Endodermal cell (in vitro differentiated cells): ENCODE measurements around the gene FMNL3. TPM values are rescaled to one million over a fixed set of nuclear protein-coding genes. Genes with fewer than 3 reads are reported as not detected.

Experiments used
- DNase-seq: peaks from one replicate; pipeline ENCODE4 v3.0.0-alpha.2; 2017
- H3K27ac ChIP-seq: 2 replicates; pipeline ENCODE4 v1.5.1; 2013; ENCODE audit warnings: mild to moderate bottlenecking, low read depth, low read length, moderate library complexity
- H3K27me3 ChIP-seq: 2 replicates; pipeline ENCODE4 v1.6.1; 2013; ENCODE audit warnings: mild to moderate bottlenecking, low read length, moderate library complexity; ENCODE audit not compliant: insufficient read depth, control insufficient read depth, poor library complexity, severe bottlenecking
- H3K36me3 ChIP-seq: 2 replicates; pipeline ENCODE4 v1.7.0; 2013; ENCODE audit warnings: mild to moderate bottlenecking, low read length, moderate library complexity; ENCODE audit not compliant: control insufficient read depth, insufficient read depth
- H3K4me1 ChIP-seq: one replicate; pipeline ENCODE4 v1.7.0; 2013; ENCODE audit warnings: low read length; ENCODE audit not compliant: control insufficient read depth, insufficient read depth
- H3K4me3 ChIP-seq: 2 replicates; pipeline ENCODE4 v1.5.1; 2013; ENCODE audit warnings: mild to moderate bottlenecking, low read length, moderate library complexity
- H3K9ac ChIP-seq: 2 replicates; pipeline ENCODE4 v1.6.1; 2013; ENCODE audit warnings: mild to moderate bottlenecking, low read length, moderate library complexity; ENCODE audit not compliant: poor library complexity, severe bottlenecking; ENCODE audit errors: extremely low read depth
- H3K9me3 ChIP-seq: 2 replicates; pipeline ENCODE4 v1.6.1; 2013; ENCODE audit warnings: mild to moderate bottlenecking, low read length, moderate library complexity; ENCODE audit not compliant: control insufficient read depth
- H3K27ac Mint-ChIP-seq: 2 replicates; pipeline ENCODE4 v1.8.0; 2020; ENCODE audit warnings: mixed read lengths
- H3K27me3 Mint-ChIP-seq: 2 replicates; pipeline ENCODE4 v1.8.0; 2021; ENCODE audit warnings: mild to moderate bottlenecking, mixed read lengths; ENCODE audit not compliant: insufficient read depth
- H3K36me3 Mint-ChIP-seq: 2 replicates; pipeline ENCODE4 v1.8.0; 2020; ENCODE audit warnings: low read depth, mixed read lengths
- H3K4me1 Mint-ChIP-seq: 2 replicates; pipeline ENCODE4 v1.8.0; 2020; ENCODE audit warnings: mixed read lengths
- H3K4me3 Mint-ChIP-seq: 2 replicates; pipeline ENCODE4 v1.8.0; 2020; ENCODE audit warnings: mild to moderate bottlenecking, moderate library complexity, mixed read lengths
- H3K9me3 Mint-ChIP-seq: 2 replicates; pipeline ENCODE4 v1.8.0; 2020; ENCODE audit warnings: mild to moderate bottlenecking, mixed read lengths
- CTCF ChIP-seq: fragments of 200-600 bp; sonication (generic); conservative IDR thresholded peaks from 2 replicates; pipeline ENCODE4 v1.5.0; 2021; ENCODE audit warnings: antibody characterized with exemption, mild to moderate bottlenecking
- WGBS, 2 experiments: methylation state at CpG; one replicate each; pipeline versions ENCODE4 v1.1.5 to v1.1.7; 2013; ENCODE audit warnings: missing lambda C conversion rate in 2 of 2, mixed read lengths in 1 of 2; ENCODE audit not compliant: insufficient coverage in 1 of 2, insufficient read length in 1 of 2; 5-methylcytosine and 5-hydroxymethylcytosine counted together
- total RNA-seq, 2 donors: library from RNA; stranded (reverse); fragmentation: NEBNext Ultra II Directional in 1 of 2; extraction: Animal tissue kit (Norgen Biotek cat#: 25700) in 1 of 2; gene quantifications; 2 replicates in 1 of 2; 3 replicates in 1 of 2; pipeline ENCODE4 v1.2.1, GENCODE V29; 2021

The FMNL3 gene
- total RNA-seq, 2 donors from 2014 or later, result 22.4 to 23.5 TPM

- no peak for TF ChIP-seq CTCF
- no peak overlapping the region for H3K4me3 Mint-ChIP-seq
- H3K36me3 Mint-ChIP-seq, result peaks cover 2% of the 10 kb centered on the region
- H3K9me3 ChIP-seq, result no peaks in the 10 kb centered on the region
- peaks cover 13% of the 10 kb centered on the region for H3K4me1 ChIP-seq
- DNase-seq, result no peak
- no peaks in the 10 kb centered on the region for H3K27me3 ChIP-seq
- no peak overlapping the region for H3K4me3 ChIP-seq
- H3K27ac ChIP-seq, result no peak overlapping the region
- WGBS, 2 experiments, result 89 to 93% methylated on average over 3 to 5 of the region's 5 CpGs
- H3K27me3 Mint-ChIP-seq, result no peaks in the 10 kb centered on the region
- no peaks in the 10 kb centered on the region for H3K36me3 ChIP-seq
- H3K4me1 Mint-ChIP-seq, result peaks cover 33% of the 10 kb centered on the region
- H3K9me3 Mint-ChIP-seq, result no peaks in the 10 kb centered on the region
- H3K27ac Mint-ChIP-seq, result no peak overlapping the region
- no peak overlapping the region for H3K9ac ChIP-seq
These were observed 36.0 kb downstream of the FMNL3 start for GRCh38 chr12:49671031-49671765.

- Mint-ChIP-seq H3K27me3 (no peaks in the 10 kb centered on the region), H3K9me3 (no peaks in the 10 kb centered on the region), H3K27ac (no peak overlapping the region), H3K4me1 (peaks cover 33% of the 10 kb centered on the region), H3K4me3 (no peak overlapping the region), H3K36me3 (peaks cover 8% of the 10 kb centered on the region)
- no peak for DNase-seq
- TF ChIP-seq CTCF, result no peak
- Histone ChIP-seq H3K27ac (no peak overlapping the region), H3K4me3 (no peak overlapping the region), H3K9me3 (no peaks in the 10 kb centered on the region), H3K27me3 (no peaks in the 10 kb centered on the region), H3K9ac (no peak overlapping the region), H3K36me3 (peaks cover 6% of the 10 kb centered on the region), H3K4me1 (peaks cover 13% of the 10 kb centered on the region)
- 99 to 100% methylated on average over 4 of the region's 4 CpGs for WGBS, 2 experiments
These were observed 37.4 kb downstream of the FMNL3 start for GRCh38 chr12:49669796-49670195.

GRCh38 chr12:49667325-49668090, 39.7 kb downstream of the FMNL3 start:
- Histone ChIP-seq H3K4me3 (no peak overlapping the region), H3K36me3 (peaks cover 12% of the 10 kb centered on the region), H3K9ac (no peak overlapping the region), H3K27ac (no peak overlapping the region), H3K9me3 (no peaks in the 10 kb centered on the region), H3K4me1 (no peaks in the 10 kb centered on the region), H3K27me3 (no peaks in the 10 kb centered on the region)
- H3K27me3 Mint-ChIP-seq, result no peaks in the 10 kb centered on the region
- TF ChIP-seq CTCF, result no peak
- DNase-seq, result no peak
- peaks cover 23% of the 10 kb centered on the region for H3K4me1 Mint-ChIP-seq
- H3K9me3 Mint-ChIP-seq, result no peaks in the 10 kb centered on the region
- H3K27ac Mint-ChIP-seq, result no peak overlapping the region
- H3K4me3 Mint-ChIP-seq, result no peak overlapping the region
- WGBS, 2 experiments, result 94 to 100% methylated on average over 2 of the region's 2 CpGs
- peaks cover 10% of the 10 kb centered on the region for H3K36me3 Mint-ChIP-seq
